Inflammatory macrophage (primary cell): ENCODE measurements around the gene PPP1R3F.
A peak's percentile ranks its signal among the peaks of the same experiment; 100 is the strongest.

ENCODE experiments used
- DNase-seq, 2 donors: peaks; one replicate each; pipeline ENCODE4 v3.0.0-alpha.2; 2020 to 2022
- total RNA-seq, 18 experiments: gene quantifications; one replicate each; lab custom pipeline; 2026; ENCODE audit warnings: mixed read lengths in 6 of 18, inconsistent platforms in 2 of 18; lab: John Stamatoyannopoulos, UW

PPP1R3F gene, protein sequence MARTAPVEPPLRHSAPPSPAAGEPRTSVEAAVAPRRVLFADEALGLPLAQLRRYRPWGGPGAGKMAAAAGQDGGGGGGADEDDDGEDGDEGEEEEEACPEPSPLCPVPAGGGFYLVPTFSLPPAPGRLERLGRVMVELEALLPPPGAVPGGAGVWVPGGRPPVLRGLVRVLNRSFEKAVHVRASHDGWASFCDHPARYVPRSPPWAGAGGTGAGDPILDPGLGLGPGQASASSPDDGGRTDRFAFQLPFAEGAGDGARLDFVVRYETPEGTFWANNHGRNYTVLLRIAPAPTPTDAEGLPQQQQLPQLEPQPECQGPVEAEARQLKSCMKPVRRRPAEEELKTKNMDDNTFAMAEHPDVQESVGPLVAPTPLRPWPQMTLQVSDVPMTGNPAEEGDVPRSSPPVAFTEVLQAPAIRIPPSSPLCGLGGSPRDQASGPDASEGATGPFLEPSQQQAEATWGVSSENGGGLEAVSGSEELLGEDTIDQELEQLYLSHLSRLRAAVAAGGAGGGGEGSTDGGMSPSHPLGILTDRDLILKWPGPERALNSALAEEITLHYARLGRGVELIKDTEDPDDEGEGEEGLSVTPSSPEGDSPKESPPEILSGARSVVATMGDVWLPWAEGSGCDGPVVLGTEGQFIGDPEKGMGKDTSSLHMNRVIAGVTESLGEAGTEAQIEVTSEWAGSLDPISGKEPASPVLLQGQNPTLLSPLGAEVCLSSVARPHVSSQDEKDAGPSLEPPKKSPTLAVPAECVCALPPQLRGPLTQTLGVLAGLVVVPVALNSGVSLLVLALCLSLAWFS
- 1.2 to 4.8 (median 2.8) reads per million in 18 experiments for total RNA-seq

DNA sequence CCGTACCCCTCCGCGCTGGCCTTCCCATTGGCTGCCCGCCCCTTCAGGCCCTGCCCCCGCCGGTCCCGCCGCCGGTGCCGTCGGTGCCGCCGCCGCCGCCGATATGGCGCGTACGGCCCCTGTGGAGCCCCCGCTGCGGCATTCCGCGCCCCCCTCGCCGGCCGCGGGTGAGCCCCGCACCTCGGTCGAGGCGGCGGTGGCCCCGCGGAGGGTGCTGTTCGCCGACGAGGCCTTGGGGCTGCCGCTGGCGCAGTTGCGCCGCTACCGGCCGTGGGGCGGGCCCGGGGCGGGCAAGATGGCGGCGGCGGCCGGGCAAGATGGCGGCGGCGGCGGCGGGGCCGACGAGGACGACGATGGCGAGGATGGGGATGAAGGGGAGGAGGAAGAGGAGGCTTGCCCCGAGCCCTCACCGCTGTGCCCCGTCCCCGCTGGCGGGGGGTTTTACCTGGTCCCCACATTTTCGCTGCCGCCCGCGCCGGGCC is at the start of gene PPP1R3F:
TSS of gene PPP1R3F (plus strand) at position 27 of the 482 bp plus-strand sequence. CDS start at position 104, 77 bp downstream.
- DNase-seq: no peak

GRCh38 chrX:49220100-49220499 is 49.5 kb upstream of the PPP1R3F start:
- DNase-seq: no peak

- no peak for DNase-seq
Observed at GRCh38 chrX:49221868-49222267, 47.7 kb upstream of the PPP1R3F start.

DNA sequence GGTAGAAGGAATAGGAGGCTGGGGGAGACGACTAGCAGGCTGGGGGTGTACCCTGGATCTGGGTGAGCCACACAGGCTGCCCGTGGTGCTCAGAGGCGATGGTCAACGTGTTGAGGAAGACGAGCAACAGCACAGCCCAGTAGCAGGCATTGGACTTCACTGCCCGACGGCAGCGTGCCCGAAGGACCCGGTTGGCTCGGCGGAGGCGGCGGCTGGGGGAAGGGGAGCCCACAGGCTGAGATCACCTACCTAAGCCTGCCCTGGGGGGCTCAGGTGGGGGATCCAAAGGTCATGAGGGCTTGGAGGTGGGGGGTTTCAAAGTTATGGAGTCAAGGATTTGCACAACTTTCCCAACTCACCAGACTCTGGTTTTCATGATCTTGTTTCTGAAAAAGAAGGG is 43.7 kb upstream of the PPP1R3F start:
- no peak for DNase-seq

GRCh38 chrX:49226946-49227345 is 42.6 kb upstream of the PPP1R3F start:
- DNase-seq: no peak

GRCh38 chrX:49227726-49228125 is 41.9 kb upstream of the PPP1R3F start:
- no peak for DNase-seq

GRCh38 chrX:49228185-49228584 is 41.4 kb upstream of the PPP1R3F start:
- DNase-seq: no peak

DNA sequence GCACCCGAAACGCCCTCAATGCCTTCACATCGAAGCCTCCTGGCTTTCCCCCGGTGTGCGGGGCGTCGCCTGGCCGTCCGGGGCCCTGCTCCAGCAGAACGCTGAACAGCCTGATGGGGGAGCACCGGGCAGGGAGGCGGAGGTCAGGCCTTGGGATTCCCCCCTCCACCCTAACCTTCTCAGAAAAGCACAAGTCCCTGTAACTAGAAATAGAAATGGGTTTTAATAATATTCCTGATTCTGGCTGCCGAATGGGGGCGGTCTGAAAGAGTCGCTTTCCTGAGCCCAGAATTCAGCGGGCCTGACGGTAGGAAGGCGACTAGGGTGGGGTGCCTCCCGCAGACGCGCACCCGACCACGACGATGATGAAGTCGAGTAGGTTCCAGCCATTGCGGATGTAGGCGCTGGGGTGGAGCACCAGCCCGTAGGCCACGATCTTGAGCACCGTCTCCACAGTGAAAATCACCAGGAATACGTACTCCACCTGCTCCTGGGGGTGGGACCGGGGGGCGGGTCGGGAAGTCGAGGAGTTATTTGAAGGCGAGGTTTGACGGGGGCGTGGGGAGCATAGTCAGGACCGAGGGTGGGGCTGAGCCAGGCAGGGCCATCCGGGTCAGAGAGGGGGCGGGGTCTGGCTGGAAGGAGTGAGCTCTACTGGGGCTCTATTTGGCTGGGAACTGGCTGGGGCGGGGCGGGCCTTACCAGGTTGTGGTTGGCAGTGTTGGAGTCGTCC is 38.9 kb upstream of the PPP1R3F start:
- peak; percentile 50 to 63 for DNase-seq

- DNase-seq: no peak
Observed at GRCh38 chrX:49231333-49232000, 38.1 kb upstream of the PPP1R3F start.

DNA sequence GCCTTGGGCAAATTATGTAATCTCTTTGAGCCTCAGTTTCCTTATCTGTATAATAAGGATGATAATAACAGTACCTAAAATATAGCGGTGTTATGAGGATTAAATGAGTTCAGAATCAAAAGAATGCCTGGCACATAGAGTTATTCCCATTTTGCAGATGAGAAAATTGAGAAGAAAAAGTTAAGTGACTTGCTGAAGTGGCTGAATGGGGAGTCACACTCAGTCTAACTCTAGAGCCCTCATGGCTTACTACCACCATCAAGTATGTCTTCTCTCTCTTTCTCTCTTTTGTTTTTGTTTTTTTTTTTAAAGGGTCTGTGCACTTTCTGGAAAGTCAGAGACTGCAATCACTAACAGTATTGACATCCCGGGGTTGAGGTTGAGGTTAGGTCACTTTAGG is 37.1 kb upstream of the PPP1R3F start:
- DNase-seq: no peak

GRCh38 chrX:49233176-49233575 is 36.4 kb upstream of the PPP1R3F start, which contains the start of gene CACNA1F:
CACNA1F (minus strand) TSS chrX:49233340; CDS start chrX:49233309, 31 bp downstream.
- DNase-seq: no peak

DNA sequence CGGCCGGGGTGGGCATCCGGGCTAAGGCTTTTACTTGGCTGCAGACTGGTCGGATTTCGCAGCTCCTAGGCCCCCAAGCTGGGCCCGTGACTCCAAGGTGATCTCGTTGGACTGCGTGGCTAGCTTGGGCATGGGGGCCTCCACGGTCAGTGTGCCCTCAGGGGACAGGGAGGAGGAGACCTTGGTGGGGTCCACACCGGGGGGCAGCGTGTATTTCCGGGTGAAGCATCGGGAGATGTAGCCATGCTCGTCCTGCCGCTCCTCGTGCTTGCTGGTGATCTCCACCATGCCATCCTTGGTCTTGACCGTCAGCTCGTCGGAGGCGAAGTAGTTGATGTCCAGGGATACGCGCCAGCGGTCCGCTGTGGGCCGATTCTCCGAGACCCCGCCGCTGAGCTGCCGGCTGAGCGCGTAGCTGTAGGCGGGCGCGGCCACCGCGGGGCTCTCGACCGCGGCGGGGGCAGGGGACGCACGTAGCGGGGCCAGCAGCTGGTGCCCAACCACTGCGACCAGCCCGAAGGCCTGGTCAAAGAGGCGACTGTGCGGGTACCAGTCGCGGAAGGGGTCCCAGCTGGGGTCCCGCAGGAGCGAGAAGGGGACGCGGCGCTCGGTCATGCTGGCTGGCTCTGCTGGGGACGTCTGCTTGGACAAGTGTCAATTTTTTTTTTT is 35.6 kb upstream of the PPP1R3F start:
- no peak for DNase-seq

GRCh38 chrX:49237060-49237459 is 32.5 kb upstream of the PPP1R3F start:
- DNase-seq: peak; percentile 77 to 84

DNA sequence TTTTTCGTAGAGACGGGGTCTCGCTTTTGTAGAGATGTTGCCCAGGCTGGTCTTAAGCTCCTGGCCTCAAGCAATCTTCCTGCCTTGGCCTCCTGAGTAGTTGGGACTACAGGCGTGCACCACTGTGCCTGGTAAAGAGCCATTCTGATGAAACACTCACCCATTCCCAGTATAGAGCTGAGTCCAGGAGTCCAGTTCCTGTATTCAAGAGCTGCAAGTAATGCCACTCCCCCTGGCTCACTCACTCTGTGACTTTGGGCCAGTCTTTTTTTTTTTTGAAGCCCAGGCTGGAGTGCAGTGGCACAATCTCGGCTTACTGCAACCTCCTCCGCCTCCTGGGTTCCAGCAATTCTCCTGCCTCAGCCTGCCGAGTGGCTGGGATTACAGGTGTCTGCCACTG is 30.9 kb upstream of the PPP1R3F start:
- peak; percentile 24 to 36 for DNase-seq

- no peak for DNase-seq
Observed at GRCh38 chrX:49242545-49243066, 27.0 kb upstream of the PPP1R3F start.

GRCh38 chrX:49243166-49243565 is 26.4 kb upstream of the PPP1R3F start:
- no peak for DNase-seq

DNA sequence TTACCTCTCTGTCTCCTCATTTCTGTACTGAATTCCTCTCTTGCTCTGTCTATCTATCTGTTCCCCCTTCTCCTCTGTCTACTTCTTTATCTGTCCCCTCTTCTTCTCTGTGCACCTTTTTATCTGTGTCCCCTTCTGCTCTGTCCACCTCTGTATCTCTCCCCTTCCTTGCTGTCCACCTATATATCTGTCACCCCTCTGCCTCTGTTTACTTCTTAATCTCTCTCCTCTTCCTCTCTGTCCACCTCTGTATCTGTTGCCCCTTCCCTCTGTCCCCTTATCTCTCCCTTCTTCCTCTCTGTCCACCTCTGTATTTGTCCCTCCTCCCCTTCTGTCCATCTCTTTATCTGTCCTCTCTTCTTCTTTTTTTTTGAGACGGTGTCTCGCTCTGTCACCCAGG is 25.4 kb upstream of the PPP1R3F start:
- no peak for DNase-seq

GRCh38 chrX:49246541-49246940 is 23.1 kb upstream of the PPP1R3F start:
- DNase-seq: no peak

DNA sequence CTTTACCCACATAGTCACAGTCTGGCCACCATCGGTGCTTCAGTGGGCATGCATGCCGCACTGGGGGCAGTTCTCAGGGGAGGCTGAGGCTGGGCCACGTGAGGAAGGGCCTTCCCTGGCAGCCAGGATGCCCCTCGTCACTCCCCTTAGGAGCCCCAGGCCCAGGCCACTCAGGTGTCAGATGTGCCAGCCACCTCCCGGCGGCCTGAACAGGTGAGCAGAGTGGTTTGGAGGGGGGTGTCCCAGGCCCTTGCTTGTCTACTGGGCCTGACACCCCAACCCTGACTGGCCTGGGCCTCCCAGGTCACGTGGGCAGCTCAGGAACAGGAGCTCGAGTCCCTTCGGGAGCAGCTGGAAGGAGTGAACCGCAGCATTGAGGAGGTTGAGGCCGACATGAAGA is 22.2 kb upstream of the PPP1R3F start:
- no peak for DNase-seq

DNA sequence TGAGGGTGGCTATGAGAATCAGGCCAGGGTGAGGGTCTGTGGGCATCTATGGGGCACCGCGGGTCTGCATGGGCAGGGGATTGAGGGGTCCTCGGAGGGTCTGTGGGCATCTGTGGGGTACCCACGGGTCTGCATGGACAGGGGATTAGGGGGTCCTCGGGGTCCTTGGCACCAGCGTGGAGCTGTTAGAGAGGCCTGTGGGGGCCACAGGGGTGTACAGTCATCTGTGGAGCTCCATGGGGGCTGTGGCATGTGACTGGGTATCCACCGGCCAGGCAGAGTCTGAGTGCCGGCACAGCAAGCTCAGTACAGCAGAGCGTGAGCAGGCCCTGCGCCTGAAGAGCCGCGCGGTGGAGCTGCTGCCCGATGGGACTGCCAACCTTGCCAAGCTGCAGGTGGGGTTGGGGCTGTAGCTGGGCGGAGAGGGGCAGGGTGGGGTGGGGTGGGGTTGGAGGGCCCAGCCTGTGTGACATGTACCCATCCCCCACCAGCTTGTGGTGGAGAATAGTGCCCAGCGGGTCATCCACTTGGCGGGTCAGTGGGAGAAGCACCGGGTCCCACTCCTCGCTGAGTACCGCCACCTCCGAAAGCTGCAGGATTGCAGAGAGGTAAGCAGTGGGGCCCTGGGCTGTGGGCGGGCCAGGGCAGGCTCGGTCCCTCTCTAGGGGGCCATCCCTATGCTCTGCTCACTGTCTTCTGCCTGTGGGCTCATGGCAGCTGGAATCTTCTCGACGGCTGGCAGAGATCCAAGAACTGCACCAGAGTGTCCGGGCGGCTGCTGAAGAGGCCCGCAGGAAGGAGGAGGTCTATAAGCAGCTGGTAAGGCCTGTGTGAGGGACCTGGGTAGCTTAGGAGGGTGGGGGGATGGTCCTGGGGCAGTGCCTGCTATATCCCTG is 21.4 kb upstream of the PPP1R3F start:
- no peak for DNase-seq
